UCSD-AML1 (cell line): ENCODE measurements around the gene CKAP2L.

Experiments
- DNase-seq: peaks from one replicate; lab custom pipeline; 2025; ENCODE audit not compliant: unreplicated experiment; lab: John Stamatoyannopoulos, UW

The CKAP2L gene

DNA sequence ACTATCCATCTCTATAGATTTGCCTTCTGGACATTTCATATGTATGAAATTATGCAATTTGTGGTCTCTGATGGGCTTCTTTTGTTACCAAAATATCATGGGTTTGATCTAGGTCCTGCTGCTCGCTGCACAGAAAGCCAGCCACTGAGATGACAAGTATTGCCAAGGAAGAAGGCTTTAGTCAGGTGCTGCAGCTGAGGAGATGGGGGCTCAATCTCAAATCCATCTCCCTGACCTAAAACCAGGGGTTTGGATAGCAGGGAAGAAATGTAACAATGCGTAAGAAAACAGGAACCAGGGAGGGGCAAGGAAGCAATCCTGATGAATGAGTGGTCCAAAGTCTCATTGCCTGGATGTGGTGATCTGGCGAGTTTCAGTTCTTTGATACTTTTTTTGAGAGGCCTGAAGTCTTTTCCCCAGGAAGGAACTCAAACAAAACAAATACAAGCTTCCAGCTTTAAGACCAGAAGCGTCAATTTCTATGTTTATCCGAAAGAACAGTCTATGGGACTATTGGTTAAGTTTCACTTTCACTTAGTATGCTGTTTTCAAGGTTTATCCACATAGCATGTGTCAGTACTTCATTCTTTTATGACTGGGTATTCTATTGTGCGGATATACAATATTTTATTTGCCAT, 3.4 kb upstream of the CKAP2L start:
- no peak for DNase-seq

DNA sequence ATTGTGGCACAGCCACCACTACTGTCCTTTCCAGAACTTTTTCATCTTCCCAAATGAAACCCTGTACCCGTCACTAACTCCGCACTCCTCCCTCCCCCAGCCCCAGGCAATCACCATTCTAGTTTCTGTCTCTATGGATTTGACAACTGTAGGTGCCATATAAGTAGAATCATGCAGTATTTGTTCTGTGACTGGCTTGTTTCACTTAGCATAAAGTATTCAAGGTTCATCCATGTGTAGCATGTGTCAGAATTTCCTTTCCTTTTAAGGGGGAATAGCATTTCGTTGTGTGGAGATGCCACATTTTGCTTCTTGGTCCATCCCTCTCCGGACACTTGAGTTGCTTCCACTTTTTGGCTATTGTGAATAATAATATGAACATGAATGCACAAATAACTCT, 842 bp upstream of the CKAP2L start:
- DNase-seq, result no peak

DNA sequence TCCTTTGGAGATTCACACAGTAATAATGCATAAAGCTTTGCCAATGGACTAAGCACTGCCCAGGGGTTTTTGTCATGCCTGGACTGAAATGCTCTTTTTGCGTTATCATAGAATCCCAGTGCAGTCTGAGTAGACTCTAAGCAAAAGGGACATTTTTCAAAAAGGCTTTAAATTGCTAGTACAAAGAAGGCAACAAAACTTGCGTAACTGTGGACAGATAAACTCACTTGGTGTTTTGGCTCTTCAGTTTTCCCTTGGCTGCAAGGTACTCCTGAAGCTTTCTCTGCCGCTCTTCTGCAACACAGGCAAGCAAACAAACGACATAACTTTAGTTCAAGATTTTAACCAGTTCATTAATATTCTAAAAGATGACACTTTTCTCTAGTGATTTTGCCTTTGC, 2.1 kb downstream of the CKAP2L start:
- no peak for DNase-seq

DNA sequence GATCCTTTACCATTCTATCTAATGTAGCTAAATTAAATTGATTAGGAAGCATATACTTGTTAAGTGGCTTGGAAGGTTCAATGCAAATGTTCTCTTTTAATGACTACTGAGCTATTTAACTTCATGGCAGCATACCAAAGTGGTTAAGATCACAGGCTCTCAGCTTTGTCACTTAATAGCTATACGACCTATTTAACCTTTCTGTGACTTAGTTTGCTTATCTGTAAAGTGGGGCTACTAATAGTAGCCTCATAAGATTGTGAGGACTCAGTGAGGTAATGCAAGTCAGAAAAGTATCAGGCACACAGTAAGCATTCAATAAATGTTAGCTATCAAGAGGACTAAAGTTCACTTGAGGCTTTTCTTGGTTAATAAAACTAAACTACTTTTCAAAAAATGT, 4.3 kb downstream of the CKAP2L start:
- no peak for DNase-seq

DNA sequence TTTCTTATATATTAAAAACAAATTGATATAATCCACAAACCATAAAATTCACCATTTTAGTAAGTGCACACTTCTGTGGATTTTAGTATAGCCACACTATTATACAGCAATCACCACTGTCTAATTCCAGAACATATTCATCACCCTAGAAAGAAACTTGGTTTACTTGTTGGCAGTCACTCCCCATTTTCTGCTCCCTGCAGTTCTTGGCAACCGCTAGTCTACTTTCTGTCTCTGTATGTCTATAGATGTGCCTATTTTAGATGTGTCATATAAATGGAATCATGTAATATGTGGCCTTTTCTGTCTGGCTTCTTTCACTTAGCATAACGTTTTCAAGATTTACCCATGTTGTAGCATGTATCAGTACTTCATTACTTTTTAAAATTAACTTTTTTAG, 5.7 kb downstream of the CKAP2L start:
- DNase-seq, result no peak

DNA sequence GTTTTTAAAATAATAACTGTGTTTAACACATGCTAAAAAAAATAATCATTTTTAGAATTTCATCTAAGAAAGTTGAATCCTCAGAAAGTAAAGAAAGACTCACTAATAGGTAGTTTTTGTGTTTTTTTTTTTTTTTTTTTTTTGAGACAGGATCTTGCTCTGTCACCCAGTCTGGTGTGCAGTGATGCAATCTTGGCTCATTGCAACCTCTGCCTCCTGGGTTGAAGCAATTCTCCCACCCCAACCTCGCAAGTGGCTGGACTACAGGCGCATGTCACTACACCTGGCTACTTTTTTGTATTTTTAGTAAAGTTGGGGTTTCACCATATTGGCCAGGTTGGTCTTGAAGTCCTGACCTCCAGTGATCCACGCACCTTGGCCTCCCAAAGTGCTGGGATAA, 7.1 kb downstream of the CKAP2L start:
- no peak for DNase-seq

DNA sequence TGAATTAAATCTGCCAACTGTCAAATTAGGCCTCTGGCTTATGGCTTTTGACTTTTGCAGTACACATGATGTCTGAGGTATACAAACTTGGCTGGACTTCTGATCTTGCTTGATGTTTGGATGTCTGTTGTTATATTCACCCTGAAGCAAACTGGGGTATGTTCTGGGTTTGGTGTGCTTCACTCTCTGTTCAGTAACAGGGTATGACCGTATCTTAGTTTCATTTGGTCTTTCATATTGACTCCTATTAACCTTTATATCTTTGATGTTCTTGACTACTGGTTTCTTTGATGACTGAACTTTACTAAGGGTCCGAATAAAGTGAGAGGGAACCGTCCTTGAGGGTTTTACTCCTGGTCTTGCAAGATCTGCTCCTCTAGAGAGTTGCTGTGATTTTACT, 8.2 kb downstream of the CKAP2L start:
- no peak for DNase-seq

DNA sequence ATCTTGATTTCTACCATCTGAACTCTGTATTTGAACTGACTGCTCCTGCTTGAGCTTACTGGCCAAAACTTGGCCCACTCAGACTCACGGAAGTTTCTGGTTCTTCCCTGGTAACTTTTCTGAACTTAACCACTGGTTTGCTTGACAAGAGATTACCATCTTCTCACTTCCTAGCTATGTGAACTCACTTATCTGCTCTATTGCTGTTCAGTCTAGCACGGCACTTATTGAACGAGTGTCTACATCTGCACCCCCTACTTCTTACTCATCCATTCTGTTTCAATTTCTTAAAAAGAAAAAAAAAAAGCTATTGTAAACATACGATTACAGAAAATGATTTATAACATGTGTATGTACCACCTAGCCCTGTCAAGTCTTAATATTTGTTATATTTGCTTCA, 9.0 kb downstream of the CKAP2L start:
- no peak for DNase-seq

DNA sequence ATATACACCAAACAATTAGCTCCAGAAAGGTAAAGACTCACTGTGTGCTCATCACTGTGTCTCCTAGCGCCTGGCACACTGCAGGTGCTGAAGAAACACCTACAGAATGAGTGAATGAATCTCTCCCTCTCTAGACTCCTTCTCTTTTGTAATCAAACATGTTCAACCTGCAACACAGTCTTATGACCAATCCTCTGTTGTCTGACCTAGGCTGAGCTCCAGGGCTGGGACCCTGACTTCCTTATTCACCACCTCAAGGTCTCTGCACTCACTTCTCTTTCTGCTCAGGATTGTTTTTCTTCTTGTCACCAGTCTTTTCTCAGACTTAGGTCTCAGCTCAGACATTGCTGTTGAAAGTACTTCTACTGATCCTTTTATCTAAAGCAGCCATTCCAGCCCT, 9.8 kb downstream of the CKAP2L start:
- DNase-seq, result no peak

DNA sequence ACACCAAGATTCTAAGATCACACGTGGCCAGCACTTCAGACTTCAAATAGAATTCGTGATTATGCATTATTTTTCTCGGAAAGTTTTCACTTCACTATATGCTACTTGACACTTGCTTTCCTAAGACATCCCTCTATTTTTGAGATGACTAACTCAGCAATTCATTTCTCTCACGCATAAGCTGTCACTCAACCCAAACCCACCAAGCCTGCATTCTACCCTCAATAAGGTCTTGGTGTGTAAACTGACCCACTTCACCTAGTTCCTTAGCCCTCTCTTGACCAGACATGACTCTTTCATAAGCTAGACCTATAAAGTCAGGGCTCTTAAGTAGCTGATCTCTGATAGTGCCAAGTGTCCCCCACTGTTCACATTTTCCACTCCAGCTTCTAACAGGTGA, 11.7 kb downstream of the CKAP2L start:
- DNase-seq, result no peak

DNA sequence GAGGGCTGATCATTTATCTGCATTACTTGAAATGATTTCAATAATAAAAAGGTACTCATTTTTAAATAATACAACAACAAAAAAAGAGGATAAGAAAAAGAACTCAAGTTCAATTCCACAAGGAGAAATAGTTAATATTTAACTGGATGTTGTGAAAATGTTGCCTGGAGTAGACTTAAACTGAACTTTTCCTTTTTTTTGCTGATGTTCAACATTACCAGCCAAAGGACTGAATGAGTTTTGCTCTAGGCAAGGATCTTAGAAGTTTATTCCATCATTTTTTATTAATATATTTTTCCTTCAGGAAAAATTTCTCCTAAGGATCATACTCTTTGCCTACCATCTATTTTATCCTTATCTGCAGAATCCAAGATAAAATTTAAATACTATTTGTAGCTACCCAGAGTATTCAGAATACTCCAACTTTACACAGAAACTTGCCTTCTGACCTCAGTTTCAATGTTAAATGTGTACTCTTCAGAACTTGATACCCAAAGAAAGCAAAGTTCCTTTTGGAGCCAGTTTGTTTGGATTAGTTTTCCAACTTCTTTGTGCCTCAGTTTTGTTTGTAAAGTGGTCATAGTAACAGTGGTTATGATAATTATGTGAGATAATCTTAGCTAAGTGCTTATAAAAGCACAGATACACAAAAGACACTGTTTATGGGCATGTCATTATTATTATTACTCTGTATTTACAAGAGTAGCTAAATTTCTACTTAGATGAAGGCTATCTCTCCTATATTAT, 12.8 kb downstream of the CKAP2L start:
- DNase-seq, result no peak

DNA sequence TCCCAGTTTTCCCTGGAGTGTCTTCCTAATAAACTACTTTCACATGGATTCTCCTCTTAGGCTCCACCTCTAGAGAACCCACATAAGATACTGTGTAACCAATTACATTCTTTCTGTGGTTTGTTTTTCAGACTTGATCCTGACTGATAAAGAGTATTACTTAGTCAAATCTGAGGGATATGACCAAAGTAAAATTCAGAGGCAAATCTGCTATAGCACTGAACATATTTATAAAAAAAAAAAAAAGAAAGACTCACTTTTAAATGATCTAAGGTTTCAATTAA, 13.9 kb downstream of the CKAP2L start:
- DNase-seq, result no peak

DNA sequence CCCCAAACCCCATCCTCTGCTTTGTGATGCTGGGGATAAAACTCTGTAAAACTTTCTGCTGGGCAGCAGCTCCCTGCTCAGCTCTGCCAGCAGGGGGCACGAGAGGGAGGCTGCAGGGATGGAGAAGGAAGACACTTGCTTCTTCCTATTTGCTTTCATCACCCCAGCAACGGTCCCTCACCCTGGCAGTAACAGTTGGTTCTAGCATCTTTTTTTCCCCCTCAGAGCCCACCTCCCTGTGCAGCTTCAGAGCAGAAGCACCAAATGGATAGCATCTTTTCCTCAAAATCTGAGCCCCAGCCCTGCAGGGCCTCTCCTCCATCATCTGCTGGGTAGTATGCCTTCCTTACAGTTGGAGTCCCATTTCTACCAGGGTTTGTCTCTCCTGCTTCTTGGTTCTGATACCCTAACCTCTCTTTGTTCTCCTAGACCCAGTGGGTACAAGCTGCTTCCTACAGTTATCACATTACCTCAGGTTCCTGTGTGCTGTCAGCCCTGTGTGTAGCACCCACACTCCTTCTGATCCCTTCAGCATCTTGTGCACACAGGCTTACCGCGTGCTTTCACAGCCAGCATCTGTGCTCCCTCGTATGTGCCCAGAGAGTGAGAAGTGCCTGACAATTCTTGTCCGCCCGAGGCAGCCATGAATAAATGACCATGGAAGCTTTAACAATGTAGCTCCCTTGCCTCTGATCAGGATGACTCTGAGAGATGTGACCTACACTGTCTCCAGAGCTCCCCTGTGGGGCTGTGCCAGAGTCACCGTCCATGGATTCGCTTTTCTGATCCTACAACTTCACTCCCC, 14.5 kb downstream of the CKAP2L start:
- DNase-seq, result peak; percentile 81

DNA sequence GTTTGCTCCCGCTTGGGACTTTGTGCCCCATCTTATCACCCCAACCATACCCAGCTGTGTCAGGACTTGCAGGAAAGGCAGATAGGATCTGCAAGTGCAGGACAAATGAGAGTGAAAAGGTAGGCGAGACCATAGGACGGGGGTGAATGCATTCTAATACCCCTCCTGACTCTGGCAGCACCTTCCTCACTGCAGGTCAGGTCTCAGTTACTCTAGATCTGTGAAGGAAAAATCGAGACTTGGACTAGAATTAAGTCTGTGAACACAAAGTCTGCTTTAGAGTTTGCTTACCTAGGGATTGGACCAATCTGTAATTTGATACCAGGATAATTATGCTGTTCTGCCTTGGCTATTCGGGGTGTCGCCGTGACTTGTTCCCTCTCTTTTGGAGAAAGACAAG, 23.9 kb downstream of the CKAP2L start:
- DNase-seq, result no peak

DNA sequence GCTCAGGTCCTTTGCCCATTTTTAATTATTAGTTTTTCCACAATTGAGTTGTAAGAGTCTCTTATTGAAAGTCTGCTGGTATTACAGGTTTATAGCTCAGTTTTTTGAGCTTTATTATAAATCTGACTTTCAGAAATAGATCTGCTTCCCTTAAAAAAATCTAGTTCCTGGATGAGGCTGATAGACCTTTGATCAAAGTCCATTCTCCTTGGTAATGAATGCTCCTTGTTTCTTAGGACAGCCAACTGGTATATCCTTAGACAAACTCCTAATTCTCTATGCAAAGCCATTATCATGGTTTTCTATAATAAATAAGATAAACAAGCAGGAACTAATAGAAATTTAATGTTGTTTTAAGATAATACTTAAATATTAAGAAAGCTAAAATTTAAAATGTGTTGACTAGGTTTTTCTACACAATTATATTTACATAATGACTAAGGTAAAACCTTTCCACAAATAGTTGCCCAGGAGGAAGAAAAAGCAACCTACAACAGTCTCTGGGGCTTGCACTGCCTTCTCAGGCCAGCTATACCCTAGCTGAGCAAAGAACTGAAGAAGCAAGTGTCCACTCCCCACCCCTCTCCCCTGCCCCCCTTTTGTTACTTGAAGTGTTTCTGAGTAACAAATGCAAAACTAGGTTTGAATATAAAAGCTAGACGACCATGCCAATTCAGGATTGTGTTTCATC, 26.7 kb downstream of the CKAP2L start:
- no peak for DNase-seq

DNA sequence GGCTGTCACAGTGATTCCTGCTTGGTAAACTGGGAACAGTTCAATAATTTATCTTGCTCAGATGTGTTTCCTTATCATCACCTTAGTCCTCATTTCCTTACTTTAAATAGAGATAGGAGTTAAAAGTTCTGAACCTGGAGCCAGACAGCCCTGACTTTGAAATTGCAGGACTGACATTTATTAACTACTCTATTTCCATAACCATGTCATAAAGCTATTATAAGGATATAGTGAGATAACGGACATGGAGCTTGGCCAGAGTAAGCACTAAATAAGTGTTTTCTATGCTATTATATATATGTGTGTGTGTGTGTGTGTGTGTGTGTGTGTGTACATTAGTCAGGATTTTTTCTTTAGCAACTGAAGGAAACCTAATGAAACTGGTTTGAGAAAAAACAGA, 30.5 kb downstream of the CKAP2L start:
- DNase-seq, result no peak

DNA sequence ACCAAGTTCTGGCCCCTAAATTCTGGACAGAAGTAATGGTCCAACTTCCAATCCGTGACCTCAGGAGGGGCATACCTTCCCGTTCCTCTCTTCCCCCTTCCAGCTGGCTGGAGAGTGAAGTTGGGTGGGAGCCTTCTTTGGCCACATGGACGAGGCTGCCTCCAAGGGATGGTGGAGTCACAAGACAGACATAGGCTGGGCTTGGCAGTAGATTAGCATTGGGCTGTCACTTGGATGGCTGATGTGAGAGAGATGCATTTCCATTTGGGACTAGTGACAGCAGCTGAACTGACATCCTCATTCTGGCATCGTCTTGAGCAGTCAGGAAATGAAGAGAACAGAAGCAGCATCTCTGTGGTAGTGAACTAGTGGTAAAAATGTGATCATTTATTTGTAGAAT, 31.0 kb downstream of the CKAP2L start:
- no peak for DNase-seq

DNA sequence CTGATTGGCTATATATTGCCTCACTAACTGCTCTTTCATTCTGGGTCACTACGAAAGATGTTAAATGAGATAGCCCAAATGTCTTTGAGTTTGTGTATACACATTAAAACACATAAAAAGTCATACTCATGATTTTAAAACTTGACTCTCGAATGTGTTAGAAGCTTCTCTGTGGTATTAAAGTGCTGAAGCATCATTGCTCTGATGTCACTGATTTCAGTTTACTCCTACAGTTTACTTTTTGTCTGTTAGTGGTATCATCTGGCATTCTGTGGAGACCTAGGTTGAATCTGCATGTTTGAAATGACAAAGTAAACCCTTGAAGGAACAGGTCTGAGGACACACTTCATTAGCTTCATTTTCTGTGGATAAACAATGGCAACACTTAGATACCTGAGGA, 32.9 kb downstream of the CKAP2L start:
- DNase-seq, result no peak

DNA sequence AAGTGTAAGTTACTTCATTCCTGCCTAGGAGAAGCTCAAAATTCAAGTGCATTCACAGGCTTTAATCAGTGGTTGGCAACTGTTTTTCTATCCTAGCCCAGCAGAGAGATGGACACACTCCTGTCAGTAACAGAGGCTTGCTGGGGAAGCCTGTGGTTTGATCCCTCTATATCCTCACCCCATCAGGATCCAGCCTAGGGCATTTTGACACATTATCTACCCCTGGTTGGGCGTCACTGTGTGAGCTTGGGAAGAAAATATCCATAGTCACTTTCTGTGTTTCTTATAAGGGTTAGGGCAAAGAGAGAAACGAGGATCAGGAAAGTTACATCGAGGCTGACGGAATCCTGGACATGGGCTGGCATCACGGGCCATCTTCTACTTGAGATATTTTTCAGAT, 33.6 kb downstream of the CKAP2L start:
- DNase-seq, result no peak

DNA sequence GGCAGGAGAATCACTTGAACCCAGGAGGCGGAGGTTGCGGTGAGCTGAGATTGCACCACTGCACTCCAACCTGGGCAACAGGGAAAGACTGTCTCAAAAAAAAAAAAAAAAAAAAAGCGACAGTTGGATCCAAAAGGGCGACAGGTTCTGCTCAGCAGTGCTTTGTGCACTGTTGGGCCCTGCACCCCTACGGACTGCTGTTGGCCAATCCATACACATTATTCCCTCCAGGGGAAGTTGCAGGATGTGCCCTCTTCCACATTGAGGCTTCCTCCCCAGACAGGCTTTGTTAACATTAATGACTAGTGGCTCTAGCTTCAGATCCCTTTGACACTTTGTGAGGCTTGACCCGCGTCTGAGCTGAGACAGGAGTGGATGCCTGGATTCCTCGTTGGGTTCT, 34.2 kb downstream of the CKAP2L start:
- no peak for DNase-seq

DNA sequence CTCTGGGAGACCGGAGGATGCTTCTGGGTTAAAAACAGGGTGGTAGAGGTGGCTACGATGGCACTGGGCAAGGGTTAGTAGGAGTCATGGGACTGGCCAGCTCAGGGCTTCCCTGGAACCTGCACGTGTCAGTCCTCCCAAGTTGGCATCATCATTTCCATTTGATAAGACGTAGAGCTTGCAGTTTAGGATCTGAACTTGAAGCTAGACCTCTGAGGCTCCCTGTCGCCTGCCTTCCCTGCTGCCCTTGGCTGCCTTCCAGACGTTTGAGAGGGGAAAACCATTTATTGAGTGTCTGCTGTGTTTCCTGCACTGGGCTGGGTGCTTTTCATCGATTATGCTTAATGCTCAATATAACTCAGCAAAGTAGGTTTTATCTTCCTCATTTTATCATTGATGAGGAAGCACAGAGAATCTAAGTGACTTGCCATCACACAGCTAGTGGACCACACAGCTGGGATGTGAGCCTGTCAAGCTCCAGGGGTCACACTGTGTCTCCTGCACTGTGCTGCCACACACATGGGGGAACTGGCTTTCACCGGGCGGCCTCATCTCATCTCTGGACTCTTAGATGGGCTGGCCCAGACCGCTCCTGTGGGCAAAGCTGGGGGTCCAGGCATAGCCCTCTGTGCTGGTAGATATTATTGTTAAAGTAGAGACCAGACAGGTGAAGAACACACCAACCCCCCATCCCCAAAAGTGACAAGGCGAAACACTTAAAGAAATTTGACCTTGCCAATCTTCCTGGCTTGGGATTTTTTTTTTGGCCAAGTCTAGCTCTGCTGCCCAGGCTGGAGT, 35.8 kb downstream of the CKAP2L start:
- peak; percentile 47 for DNase-seq
